Activated CD4-positive, alpha-beta T cell treated with anti-CD3 and anti-CD28 coated beads for 36 hours (primary cell): ENCODE measurements around the gene CLECL1. TPM values are rescaled to one million over a fixed set of nuclear protein-coding genes. Genes with fewer than 3 reads are reported as not detected.
"Not testable (repeated sequence)": the region's sequence is repeated elsewhere in the genome, so short reads cannot be mapped to it uniquely, and the experiment has no call there.

ENCODE experiments used
- ATAC-seq: fragments of 200-7000 bp; cut with Tn5 transposase; one replicate; pipeline ENCODE4 v1.10.0; 2021; ENCODE audit warnings: mild to moderate bottlenecking, moderate library complexity
- CTCF ChIA-PET: fragments of 350-600 bp; sonication (Branson Sonifier 250); formaldehyde crosslinking; loops from one replicate; lab custom pipeline; 2021; ENCODE audit warnings: antibody characterized with exemption; lab: Charles Lee
- POLR2A ChIA-PET: fragments of 350-600 bp; sonication (Branson Sonifier 250); formaldehyde crosslinking; loops from one replicate; lab custom pipeline; 2021; ENCODE audit warnings: antibody characterized with exemption, inconsistent platforms; lab: Charles Lee
- DNase-seq: peaks from one replicate; pipeline ENCODE4 v3.0.0-alpha.2; 2020
- H3K27ac Mint-ChIP-seq: one replicate; pipeline ENCODE4 v1.8.0; 2021; ENCODE audit warnings: mixed read lengths
- H3K27me3 Mint-ChIP-seq: one replicate; pipeline ENCODE4 v1.8.0; 2021; ENCODE audit warnings: mixed read lengths
- H3K36me3 Mint-ChIP-seq: one replicate; pipeline ENCODE4 v1.8.0; 2021; ENCODE audit warnings: low read depth, mixed read lengths
- H3K4me1 Mint-ChIP-seq: one replicate; pipeline ENCODE4 v1.8.0; 2021; ENCODE audit warnings: mixed read lengths
- H3K4me3 Mint-ChIP-seq: one replicate; pipeline ENCODE4 v1.8.0; 2021; ENCODE audit warnings: mild to moderate bottlenecking, moderate library complexity, mixed read lengths
- H3K9me3 Mint-ChIP-seq: one replicate; pipeline ENCODE4 v1.8.0; 2021; ENCODE audit warnings: low read depth, mixed read lengths
- intact Hi-C, 2 experiments: fragments of 100-400 bp; cut with DNase I in 1 of 2; cut with micrococcal nuclease in 1 of 2; formaldehyde crosslinking; loops; one replicate each; pipeline versions ENCODE4 v1.14.2 to v1.15.1; 2022 to 2024; cut with DNase I, micrococcal nuclease
- total RNA-seq, 2 experiments: library from RNA; stranded (reverse); gene quantifications; one replicate each; pipeline ENCODE4 v1.2.3, GENCODE V29; 2021

The CLECL1 gene
- total RNA-seq, 2 experiments from 2014 or later = 3.1 to 3.8 TPM

DNA sequence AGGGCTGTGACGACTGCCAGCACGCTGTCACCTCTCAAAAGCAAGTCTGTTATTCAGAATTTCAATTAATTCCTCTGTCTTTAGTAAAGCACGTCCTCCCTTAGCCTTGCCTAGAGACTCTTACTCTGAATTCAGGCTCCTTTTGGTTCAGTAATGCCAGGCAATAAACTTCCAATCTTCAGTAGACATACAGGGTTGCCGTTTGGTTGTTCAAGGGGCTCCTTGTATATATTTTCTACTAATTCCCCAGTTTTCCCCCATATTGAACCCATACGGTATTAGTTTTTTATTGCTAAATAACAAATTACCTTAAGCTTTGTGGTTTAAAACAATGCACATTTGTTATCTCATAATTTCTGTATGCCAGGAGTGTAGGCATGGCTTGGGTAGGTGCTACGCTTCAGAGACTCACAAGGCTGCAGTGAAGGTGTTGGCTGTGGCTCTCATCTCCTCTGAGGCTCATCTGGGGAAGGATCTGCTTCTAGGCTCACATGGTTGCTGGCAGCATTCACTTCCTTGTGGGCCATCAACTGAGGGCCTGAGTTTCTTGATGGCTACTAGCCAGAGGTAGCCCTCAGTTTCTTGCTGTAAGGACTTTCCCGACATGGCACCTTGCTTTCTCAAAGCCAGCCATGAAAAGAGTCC is 7.3 kb upstream of the CLECL1 start:
- ChIA-PET CTCF (interaction anchor here (1.0 to 5.7 kb wide), 4 partner anchors 10 to 107 kb away, joined by 3 to 113 read pairs (median 8); partner anchors contain the start of gene CD69), POLR2A (interaction anchor here (3.1 kb wide), 1 partner anchor 21 kb away, joined by 31 read pairs; the partner anchor contains the start of gene CD69)
- Mint-ChIP-seq H3K4me1 (peaks cover 79% of the 10 kb centered on the region), H3K36me3 (peaks cover 2% of the 10 kb centered on the region), H3K9me3 (peaks cover 5% of the 10 kb centered on the region), H3K27me3 (no peaks in the 10 kb centered on the region), H3K27ac (peak overlapping the region; percentile 44), H3K4me3 (peak overlapping the region; percentile 55)
- DNase-seq (no peak), ATAC-seq (no peak)
- intact Hi-C loops = loop anchor here (2.0 to 10.0 kb wide), 7 partner anchors 38 to 625 kb away; partner anchors contain the start of gene GABARAPL1 (in 1 of the 2)

DNA sequence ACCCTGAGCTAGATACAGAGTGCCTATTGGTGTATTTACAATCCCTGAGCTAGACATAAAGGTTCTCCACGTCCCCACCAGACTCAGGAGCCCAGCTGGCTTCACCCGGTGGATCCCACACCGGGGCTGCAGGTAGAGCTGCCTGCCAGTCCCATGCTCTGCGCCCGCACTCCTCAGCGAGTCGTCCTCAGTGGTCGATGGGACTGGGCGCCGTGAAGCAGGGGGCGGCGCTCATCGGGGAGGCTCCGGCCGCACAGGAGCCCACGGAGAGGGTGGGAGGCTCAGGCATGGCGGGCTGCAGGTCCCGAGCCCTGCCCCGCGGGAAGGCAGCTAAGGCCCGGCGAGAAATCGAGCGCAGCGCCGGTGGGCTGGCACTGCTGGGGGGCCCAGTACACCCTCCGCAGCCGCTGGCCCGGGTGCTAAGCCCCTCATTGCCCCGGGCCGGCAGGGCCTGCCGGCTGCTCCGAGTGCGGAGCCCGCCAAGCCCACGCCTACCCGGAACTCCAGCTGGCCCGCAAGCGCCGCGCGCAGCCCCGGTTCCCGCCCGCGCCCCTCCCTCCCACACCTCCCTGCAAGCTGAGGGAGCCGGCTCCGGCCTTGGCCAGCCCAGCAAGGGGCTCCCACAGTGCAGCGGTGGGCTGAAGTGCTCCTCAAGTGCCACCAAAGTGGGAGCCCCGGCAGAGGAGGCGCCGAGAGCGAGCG is 6.7 kb upstream of the CLECL1 start:
- POLR2A ChIA-PET = not testable (repeated sequence)

DNA sequence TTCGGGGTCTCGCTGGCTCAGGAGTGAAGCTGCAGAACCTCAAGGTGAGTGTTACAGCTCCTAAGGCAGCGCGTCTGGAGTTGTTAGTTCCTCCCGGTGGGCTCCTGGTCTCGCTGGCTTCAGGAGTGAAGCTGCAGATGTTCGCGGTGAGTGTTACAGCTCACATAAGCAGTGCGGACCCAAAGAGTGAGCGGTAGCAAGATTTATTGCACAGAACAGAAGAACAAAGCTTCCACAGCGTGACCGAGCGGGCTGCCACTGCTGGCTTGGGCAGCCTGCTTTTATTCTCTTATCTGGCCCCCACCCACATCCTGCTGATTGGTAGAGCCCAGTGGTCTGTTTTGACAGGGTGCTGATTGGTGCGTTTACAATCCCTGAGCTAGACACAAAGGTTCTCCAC is 6.0 kb upstream of the CLECL1 start:
- CTCF ChIA-PET = interaction anchor here (0.6 to 1.9 kb wide), 4 partner anchors 9 to 75 kb away, joined by 3 to 4 read pairs (median 4); no protein-coding TSS in a partner anchor
- H3K36me3 Mint-ChIP-seq, DNase-seq, H3K27me3 Mint-ChIP-seq, H3K9me3 Mint-ChIP-seq, POLR2A ChIA-PET, ATAC-seq, intact Hi-C loops, H3K4me3 Mint-ChIP-seq: not testable (repeated sequence)
- H3K27ac Mint-ChIP-seq = peak overlapping the region; percentile 14
- peaks cover 71% of the 10 kb centered on the region for H3K4me1 Mint-ChIP-seq

More for the DNA sequence above, 6.7 kb upstream of the CLECL1 start:
- H3K9me3 Mint-ChIP-seq, ATAC-seq, DNase-seq, H3K27ac Mint-ChIP-seq, H3K36me3 Mint-ChIP-seq, H3K27me3 Mint-ChIP-seq, H3K4me3 Mint-ChIP-seq: not testable (repeated sequence)
- peaks cover 72% of the 10 kb centered on the region for H3K4me1 Mint-ChIP-seq
- intact Hi-C loops = loop anchor here (2.0 to 10.0 kb wide), 7 partner anchors 37 to 625 kb away; partner anchors contain the start of gene GABARAPL1 (in 1 of the 2)
- CTCF ChIA-PET = interaction anchor here (1.2 to 1.9 kb wide), 3 partner anchors 11 to 74 kb away, joined by 3 to 4 read pairs (median 4); no protein-coding TSS in a partner anchor

DNA sequence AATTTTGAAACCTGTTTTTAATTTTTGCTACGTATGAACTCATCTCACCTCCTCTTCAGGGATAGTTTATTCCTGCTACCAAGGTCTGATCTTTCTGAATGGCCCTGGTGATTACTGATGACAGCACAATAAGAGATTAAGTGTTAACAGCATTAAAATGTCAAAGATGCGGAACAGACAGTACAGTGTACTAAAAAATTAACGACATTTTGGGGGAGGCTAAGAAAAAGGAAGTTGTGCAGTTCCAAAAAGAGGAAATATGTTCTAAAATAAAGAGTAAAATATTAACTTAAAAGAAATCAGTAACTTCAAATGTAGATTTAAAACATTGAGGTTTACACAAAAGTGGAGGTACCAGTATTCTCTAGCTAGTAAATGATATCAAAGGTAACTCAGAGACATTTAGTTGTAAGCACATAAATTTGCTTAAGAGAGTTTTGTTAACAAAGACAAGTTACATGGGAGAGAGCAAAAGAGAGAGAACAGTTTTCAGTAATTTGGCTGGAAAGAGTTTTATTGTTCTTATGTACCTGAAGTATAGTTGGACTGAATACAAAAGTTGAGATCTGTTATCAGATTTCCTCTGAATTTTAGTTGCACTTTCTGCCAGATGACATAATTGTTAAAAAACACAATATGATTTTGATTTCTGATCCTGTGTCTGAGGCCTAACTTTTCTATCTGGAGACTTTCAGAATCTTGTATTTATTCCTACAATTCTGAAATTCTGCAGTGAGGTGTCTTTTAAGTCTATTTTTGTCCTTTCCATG is 4.2 kb upstream of the CLECL1 start:
- Mint-ChIP-seq H3K36me3 (peaks cover 4% of the 10 kb centered on the region), H3K9me3 (peaks cover 5% of the 10 kb centered on the region), H3K27ac (peak overlapping the region; percentile 77), H3K4me1 (peaks cover 68% of the 10 kb centered on the region), H3K27me3 (no peaks in the 10 kb centered on the region), H3K4me3 (peak overlapping the region; percentile 34)
- ATAC-seq (no peak), DNase-seq (no peak)
- ChIA-PET POLR2A (interaction anchor here (0.6 kb wide), 1 partner anchor 86 kb away, joined by 3 read pairs; no protein-coding TSS in a partner anchor), CTCF (no interaction called here)
- intact Hi-C loops = no loop called here

DNA sequence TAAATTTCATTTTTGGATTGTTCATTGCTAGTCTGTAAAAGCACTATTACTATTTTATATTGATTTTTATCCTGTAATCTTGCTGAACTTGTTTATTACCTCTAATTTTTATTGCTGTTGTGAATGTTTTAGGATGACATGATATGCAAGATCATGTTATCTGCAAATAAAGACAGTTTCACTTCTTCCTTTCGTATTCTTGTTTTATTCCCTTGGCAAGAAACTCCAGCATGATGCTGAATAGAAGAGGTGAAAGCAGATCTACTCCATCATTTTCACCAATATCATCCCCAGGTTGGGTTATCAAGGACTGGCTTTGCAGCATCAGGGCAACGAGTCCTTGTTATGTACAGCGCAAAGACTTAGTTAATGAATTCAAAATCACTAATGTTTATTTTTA is 2.7 kb upstream of the CLECL1 start:
- no peaks in the 10 kb centered on the region for H3K27me3 Mint-ChIP-seq
- H3K9me3 Mint-ChIP-seq = peaks cover 3% of the 10 kb centered on the region
- DNase-seq (no peak), ATAC-seq (no peak)
- H3K4me3 Mint-ChIP-seq = no peak overlapping the region
- H3K4me1 Mint-ChIP-seq = peaks cover 69% of the 10 kb centered on the region
- peaks cover 3% of the 10 kb centered on the region for H3K36me3 Mint-ChIP-seq
- ChIA-PET CTCF (no interaction called here), POLR2A (no interaction called here)
- intact Hi-C loops = no loop called here
- no peak overlapping the region for H3K27ac Mint-ChIP-seq

DNA sequence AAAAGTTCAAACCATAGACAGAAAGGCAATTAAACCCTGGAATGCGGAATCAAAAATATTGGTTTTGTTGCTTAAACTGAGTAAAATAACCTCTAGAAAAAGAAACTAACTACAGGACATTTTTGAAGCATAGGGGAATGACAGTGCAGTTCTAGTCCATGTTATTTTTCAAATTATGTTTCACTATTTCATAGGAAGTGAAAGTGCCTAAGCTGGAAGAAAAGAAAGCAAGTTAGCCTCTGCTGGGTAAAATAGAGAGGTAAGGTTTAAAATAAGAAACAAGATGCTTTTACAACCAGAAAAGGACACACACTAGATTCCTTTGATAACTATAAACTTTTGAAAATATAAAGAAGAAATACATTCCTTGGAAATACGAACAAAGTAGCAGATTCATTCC is 1.1 kb downstream of the CLECL1 start:
- ATAC-seq (peak; percentile 46), DNase-seq (no peak)
- Mint-ChIP-seq H3K4me1 (peaks cover 42% of the 10 kb centered on the region), H3K36me3 (peaks cover 3% of the 10 kb centered on the region), H3K9me3 (peaks cover 2% of the 10 kb centered on the region), H3K4me3 (peak overlapping the region; percentile 69), H3K27ac (no peak overlapping the region), H3K27me3 (no peaks in the 10 kb centered on the region)
- CTCF ChIA-PET = interaction anchor here (1.1 to 2.6 kb wide), 2 partner anchors 11 to 82 kb away, joined by 3 to 9 read pairs; no protein-coding TSS in a partner anchor
- intact Hi-C loops = loop anchor here in 1 of 2 experiments (2.0 kb wide), 2 partner anchors 23 to 97 kb away; no protein-coding TSS in a partner anchor
- POLR2A ChIA-PET = interaction anchor here (0.6 kb wide), 2 partner anchors 43 to 136 kb away, joined by 3 to 4 read pairs; no protein-coding TSS in a partner anchor

DNA sequence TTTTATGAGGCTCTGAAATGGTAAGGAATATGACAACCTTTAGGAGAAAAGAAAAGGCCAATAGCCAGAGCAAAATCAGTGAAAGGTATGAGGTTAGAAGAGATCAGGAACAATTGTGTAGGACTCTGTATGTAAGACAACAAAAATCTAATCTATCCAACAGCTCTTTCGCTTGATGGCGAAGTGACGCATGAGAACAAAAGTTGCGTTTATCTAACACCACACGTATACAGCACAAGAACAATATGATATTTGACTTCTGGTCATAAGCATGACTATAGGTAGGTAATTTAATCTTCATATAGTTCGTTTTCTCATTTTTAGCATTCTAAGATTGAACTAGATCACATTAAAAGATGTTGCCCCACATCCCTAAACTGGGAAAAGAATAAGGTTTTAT is 1.5 kb downstream of the CLECL1 start:
- DNase-seq (no peak), ATAC-seq (no peak)
- H3K27ac Mint-ChIP-seq = no peak overlapping the region
- H3K9me3 Mint-ChIP-seq = peaks cover 2% of the 10 kb centered on the region
- CTCF ChIA-PET = interaction anchor here (0.9 to 2.6 kb wide), 3 partner anchors 11 to 82 kb away, joined by 3 to 9 read pairs (median 4); no protein-coding TSS in a partner anchor
- peak overlapping the region; percentile 69 for H3K4me3 Mint-ChIP-seq
- no peaks in the 10 kb centered on the region for H3K27me3 Mint-ChIP-seq
- H3K36me3 Mint-ChIP-seq = peaks cover 3% of the 10 kb centered on the region
- POLR2A ChIA-PET = interaction anchor here (0.6 kb wide), 2 partner anchors 43 to 136 kb away, joined by 3 to 4 read pairs; no protein-coding TSS in a partner anchor
- H3K4me1 Mint-ChIP-seq = peaks cover 38% of the 10 kb centered on the region
- intact Hi-C loops = loop anchor here in 1 of 2 experiments (2.0 kb wide), 1 partner anchor 23 kb away; no protein-coding TSS in a partner anchor

DNA sequence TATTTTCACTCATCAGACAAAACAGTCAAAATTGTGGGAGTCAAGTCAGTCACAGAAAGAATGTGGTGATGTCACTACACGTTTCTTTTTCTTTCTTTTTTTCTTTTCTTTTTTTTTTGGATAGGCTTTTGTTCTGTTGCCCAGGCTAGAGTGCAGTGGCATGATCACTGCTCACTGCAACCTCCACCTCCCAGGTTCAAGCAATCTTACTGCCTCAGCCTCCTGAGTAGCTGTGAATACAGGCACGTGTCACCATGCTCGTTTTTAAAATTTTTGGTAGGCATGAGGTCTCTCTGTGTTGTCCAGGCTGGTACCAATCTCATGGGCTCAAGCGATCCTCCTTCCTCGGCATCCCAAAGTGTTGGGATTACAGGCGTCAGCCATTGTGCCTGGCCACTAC is 2.3 kb downstream of the CLECL1 start:
- Mint-ChIP-seq H3K4me1 (peaks cover 34% of the 10 kb centered on the region), H3K27ac (no peak overlapping the region), H3K36me3 (peaks cover 3% of the 10 kb centered on the region), H3K4me3 (peak overlapping the region; percentile 69), H3K27me3 (no peaks in the 10 kb centered on the region), H3K9me3 (no peaks in the 10 kb centered on the region)
- POLR2A ChIA-PET = no interaction called here
- intact Hi-C loops = loop anchor here in 1 of 2 experiments (2.0 kb wide), 1 partner anchor 22 kb away; no protein-coding TSS in a partner anchor
- ATAC-seq (no peak), DNase-seq (no peak)
- CTCF ChIA-PET = interaction anchor here (0.6 to 2.6 kb wide), 5 partner anchors 12 to 728 kb away, joined by 3 to 9 read pairs (median 5); no protein-coding TSS in a partner anchor

DNA sequence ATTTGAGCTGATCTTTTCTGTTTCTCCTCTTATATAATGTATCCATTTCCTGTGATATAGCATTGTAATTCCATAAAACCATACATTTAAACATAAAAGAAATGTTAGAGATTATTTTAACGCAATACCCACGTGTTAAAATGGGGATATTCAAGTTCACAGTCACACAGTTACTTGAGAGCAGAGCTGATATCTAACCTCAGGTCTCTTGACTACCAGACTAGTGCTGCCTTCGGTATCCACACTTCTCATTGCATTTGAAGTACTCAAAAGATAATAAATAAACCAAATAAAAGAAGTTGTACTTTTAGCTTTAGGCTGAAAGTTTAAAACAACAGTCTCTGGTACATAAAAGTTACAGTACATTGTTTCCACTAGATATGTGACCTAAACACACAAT is 2.9 kb downstream of the CLECL1 start:
- Mint-ChIP-seq H3K4me3 (no peak overlapping the region), H3K9me3 (no peaks in the 10 kb centered on the region), H3K27ac (no peak overlapping the region), H3K4me1 (peaks cover 34% of the 10 kb centered on the region), H3K36me3 (peaks cover 3% of the 10 kb centered on the region), H3K27me3 (no peaks in the 10 kb centered on the region)
- POLR2A ChIA-PET = no interaction called here
- DNase-seq (no peak), ATAC-seq (no peak)
- intact Hi-C loops = loop anchor here in 1 of 2 experiments (2.0 kb wide), 1 partner anchor 21 kb away; no protein-coding TSS in a partner anchor
- CTCF ChIA-PET = interaction anchor here (0.6 to 2.6 kb wide), 8 partner anchors 13 to 728 kb away, joined by 3 to 9 read pairs (median 3); partner anchors contain the start of gene CLEC2D

DNA sequence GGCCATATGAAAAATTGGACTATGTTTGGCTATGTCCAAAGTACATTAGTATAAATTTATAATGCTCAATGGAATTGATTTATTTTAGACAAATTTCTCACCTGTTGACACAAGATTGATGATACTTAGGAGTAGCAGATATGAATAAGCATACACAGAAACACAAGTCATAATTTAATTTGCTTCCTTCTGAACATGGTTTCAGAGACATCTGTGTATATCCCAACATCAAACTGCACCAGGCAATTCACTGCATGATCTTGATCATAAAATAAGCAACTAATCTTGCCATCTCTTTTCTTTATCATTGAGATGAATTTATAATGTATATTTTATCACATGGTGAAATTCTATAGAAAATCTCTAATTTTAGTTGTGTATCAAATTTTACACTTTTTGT is 3.8 kb downstream of the CLECL1 start:
- peaks cover 31% of the 10 kb centered on the region for H3K4me1 Mint-ChIP-seq
- no peak for ATAC-seq
- H3K27me3 Mint-ChIP-seq = no peaks in the 10 kb centered on the region
- POLR2A ChIA-PET = no interaction called here
- intact Hi-C loops = loop anchor here in 1 of 2 experiments (10.0 kb wide), 1 partner anchor 394 kb away; no protein-coding TSS in a partner anchor
- peaks cover 3% of the 10 kb centered on the region for H3K36me3 Mint-ChIP-seq
- DNase-seq = no peak
- H3K27ac Mint-ChIP-seq = no peak overlapping the region
- CTCF ChIA-PET = interaction anchor here (0.9 to 1.3 kb wide), 3 partner anchors 23 to 94 kb away, joined by 3 to 5 read pairs (median 3); partner anchors contain the start of gene CLEC2D
- no peak overlapping the region for H3K4me3 Mint-ChIP-seq
- H3K9me3 Mint-ChIP-seq = no peaks in the 10 kb centered on the region
